Purkinje cell (primary cell): Measurements from ENCODE around the gene SLC25A46. TPM values are rescaled to one million over a fixed set of nuclear protein-coding genes. Genes with fewer than 3 reads are reported as not detected.

ENCODE experiments used
- polyA plus RNA-seq: library from polyadenylated mRNA; unstranded; fragments of >200 nt; fragmentation: Nextera tagmentation; gene quantifications from 2 replicates; pipeline ENCODE4 v1.2.1, GENCODE V29; 2014

Gene SLC25A46
- polyA plus RNA-seq = 42.2 and 51.3 TPM in 2 replicates

GRCh38 chr5:110738812-110739651, at the start of gene SLC25A46:
TSS of gene SLC25A46 (plus strand) at chr5:110739007. CDS start at chr5:110739120, 113 bp downstream.

GRCh38 chr5:110726249-110727024, 12.4 kb upstream of the SLC25A46 start, which contains the start of gene TMEM232:
TSS of gene TMEM232 (minus strand) at chr5:110726671. CDS start at chr5:110667352, 59,319 bp downstream.

Other genes starting within 250 kb of the SLC25A46 start
- 6.6 and 24.5 TPM in 2 replicates for gene TMEM232, start 12.3 kb upstream of the SLC25A46 start, polyA plus RNA-seq